WI38 (cell line): Measurements from ENCODE around the gene GAB1.

Source experiments
- H3K4me3 ChIP-seq: 2 replicates; pipeline ENCODE4 v1.5.1; 2011; ENCODE audit warnings: low read depth, mild to moderate bottlenecking, control low read depth, low read length
- CTCF ChIP-seq: IDR thresholded peaks from 2 replicates; pipeline ENCODE4 v1.5.1; 2012; ENCODE audit warnings: low read depth, mild to moderate bottlenecking, control low read depth, low read length

The GAB1 gene

GRCh38 chr4:143380629-143381028, 44.0 kb downstream of the GAB1 start:
- no peak overlapping the region for H3K4me3 ChIP-seq
- TF ChIP-seq CTCF = no peak

- no peak overlapping the region for H3K4me3 ChIP-seq
- no peak for TF ChIP-seq CTCF
Measured at GRCh38 chr4:143381189-143382118, 44.8 kb downstream of the GAB1 start.

GRCh38 chr4:143382596-143382995, 45.9 kb downstream of the GAB1 start:
- no peak for TF ChIP-seq CTCF
- H3K4me3 ChIP-seq = no peak overlapping the region

GRCh38 chr4:143383005-143383574, 46.4 kb downstream of the GAB1 start:
- H3K4me3 ChIP-seq = no peak overlapping the region
- TF ChIP-seq CTCF = no peak

GRCh38 chr4:143384381-143384994, 47.8 kb downstream of the GAB1 start:
- TF ChIP-seq CTCF = no peak
- no peak overlapping the region for H3K4me3 ChIP-seq

- no peak for TF ChIP-seq CTCF
- no peak overlapping the region for H3K4me3 ChIP-seq
Measured at GRCh38 chr4:143386812-143387211, 50.1 kb downstream of the GAB1 start.
